ENCODE results near the gene PEAK1.

The PEAK1 gene

DNA sequence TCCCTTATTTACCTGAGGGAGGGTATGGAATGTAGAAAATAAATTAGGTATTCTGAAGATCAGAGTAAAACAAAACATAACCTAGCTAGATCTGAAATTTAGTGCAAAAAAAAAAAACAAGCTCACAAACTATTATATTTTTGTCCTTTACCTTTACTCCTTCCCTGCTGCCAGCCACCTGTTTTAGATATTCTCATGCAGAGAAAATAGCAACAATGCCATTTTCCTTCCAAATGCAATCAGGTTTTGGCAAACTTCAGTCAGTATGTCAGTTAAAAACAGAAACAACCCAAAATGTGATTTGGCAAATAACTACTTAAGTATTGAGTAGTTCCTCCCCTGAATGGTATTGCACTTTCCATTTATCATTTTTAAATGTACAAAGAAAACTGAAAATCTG, 35.8 kb downstream of the PEAK1 start:
- TF ChIP-seq CTCF (IDR thresholded peaks at IDR 0.05; ENCODE audit: low read depth, low read length): no peak
- in situ Hi-C loops (cut with HindIII; ENCODE audit: low sequenced_read_pairs): no loop called here
- no peak overlapping the region for H3K4me3 ChIP-seq (ENCODE audit: low read depth, low read length)
- no peak for DNase-seq (ENCODE audit: low read depth, low spot score)

DNA sequence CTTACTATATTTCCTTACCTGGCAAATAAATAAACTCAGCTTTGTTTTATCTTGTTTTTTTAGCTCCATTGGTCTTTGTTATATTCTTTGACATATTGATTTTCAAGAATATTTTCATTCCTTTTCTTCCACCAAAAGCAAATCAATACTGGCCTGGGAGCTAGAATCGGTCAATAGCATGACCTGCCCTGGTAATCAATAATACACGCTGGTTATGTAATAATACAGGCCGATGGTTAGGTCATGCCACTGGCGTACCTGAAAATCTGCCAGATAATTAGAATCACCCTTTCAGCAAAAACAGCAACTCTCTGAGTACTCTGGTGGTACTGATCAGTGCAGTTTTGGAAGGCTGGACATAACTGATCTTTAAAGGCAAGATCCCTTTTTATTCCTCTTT, 39.9 kb downstream of the PEAK1 start:
- in situ Hi-C loops (cut with HindIII; ENCODE audit: low sequenced_read_pairs): no loop called here
- DNase-seq (ENCODE audit: low read depth, low spot score): no peak
- no peak overlapping the region for H3K4me3 ChIP-seq (ENCODE audit: low read depth, low read length)
- no peak for TF ChIP-seq CTCF (IDR thresholded peaks at IDR 0.05; ENCODE audit: low read depth, low read length)

GRCh38 chr15:77376770-77377169, 43.1 kb downstream of the PEAK1 start:
- no peak overlapping the region for H3K4me3 ChIP-seq (ENCODE audit: low read depth, low read length)
- no peak for TF ChIP-seq CTCF (IDR thresholded peaks at IDR 0.05; ENCODE audit: low read depth, low read length)
- in situ Hi-C loops (cut with HindIII; ENCODE audit: low sequenced_read_pairs): no loop called here
- no peak for DNase-seq (ENCODE audit: low read depth, low spot score)

DNA sequence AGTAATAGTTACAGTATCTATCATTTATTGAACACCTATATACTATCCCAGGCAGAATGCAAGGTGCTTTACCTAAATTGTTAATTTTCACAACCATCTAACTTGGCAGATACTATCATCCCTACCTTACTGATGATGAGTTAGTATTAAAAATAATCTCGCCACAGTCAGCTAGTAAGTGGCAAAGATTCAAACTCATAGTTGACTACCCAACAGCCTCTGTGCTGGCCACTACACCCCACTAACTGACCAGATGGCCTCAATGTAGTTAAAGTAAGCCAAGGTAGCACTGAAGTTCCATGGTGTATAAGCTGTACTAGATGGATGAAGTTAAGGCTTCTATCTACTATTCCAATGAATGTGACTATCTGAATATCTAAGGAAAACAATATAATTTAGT, 44.8 kb downstream of the PEAK1 start:
- H3K4me3 ChIP-seq (ENCODE audit: low read depth, low read length): no peak overlapping the region
- no peak for DNase-seq (ENCODE audit: low read depth, low spot score)
- in situ Hi-C loops (cut with HindIII; ENCODE audit: low sequenced_read_pairs): no loop called here
- TF ChIP-seq CTCF (IDR thresholded peaks at IDR 0.05; ENCODE audit: low read depth, low read length): no peak

- in situ Hi-C loops (cut with HindIII; ENCODE audit: low sequenced_read_pairs): no loop called here
Measured at GRCh38 chr15:77373441-77373840, 46.5 kb downstream of the PEAK1 start.

DNA sequence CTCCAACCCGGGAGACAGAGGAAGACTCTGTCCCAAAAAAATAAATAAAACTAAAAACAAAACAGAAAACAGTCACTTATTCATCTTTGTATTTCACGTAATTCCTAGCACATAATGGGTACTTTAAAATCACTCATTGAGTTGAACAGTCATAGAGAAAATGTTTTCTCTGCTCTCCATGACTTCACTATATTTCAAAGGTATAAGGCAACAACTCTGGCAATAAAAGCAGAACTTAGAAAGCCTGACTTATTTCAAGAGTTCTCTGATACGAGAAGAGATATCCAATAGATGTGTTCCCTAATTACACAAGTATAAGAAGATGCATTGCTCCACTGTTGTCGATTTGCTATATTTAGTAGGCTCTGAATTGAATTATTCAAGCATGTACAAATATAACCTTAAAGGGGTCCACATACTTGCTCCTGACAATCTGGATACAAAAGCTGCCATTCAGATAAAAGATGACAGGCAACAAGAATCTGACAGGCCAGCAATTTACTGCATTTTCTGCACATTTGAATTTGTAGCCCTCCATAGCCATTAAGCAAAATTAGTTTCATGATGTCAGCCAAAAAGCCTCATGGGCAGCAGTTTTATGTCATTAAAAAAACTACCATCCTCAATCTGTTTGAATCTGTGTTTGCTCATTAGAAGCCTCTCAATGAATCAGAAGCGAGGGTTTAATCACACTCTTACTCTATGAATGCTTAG, 47.9 kb downstream of the PEAK1 start:
- in situ Hi-C loops (cut with HindIII; ENCODE audit: low sequenced_read_pairs): no loop called here
- TF ChIP-seq CTCF (IDR thresholded peaks at IDR 0.05; ENCODE audit: low read depth, low read length): no peak
- no peak overlapping the region for H3K4me3 ChIP-seq (ENCODE audit: low read depth, low read length)
- no peak for DNase-seq (ENCODE audit: low read depth, low spot score)

More at GRCh38 chr15:77373441-77373840, 46.5 kb downstream of the PEAK1 start:
- no peak overlapping the region for H3K4me3 ChIP-seq (ENCODE audit: low read depth, low read length)
- TF ChIP-seq CTCF (IDR thresholded peaks at IDR 0.05; ENCODE audit: low read depth, low read length): no peak
- DNase-seq (ENCODE audit: low read depth, low spot score): no peak

Measured in astrocyte of the spinal cord (primary cell).